HCT116 (cell line): Measurements from ENCODE around the gene FER. TPM values are rescaled to one million over a fixed set of nuclear protein-coding genes. Genes with fewer than 3 reads are reported as not detected.

Source experiments
- ATAC-seq: fragments of 200-7000 bp; cut with Tn5 transposase; 2 replicates; pipeline ENCODE4 v1.9.1; 2020; ENCODE audit warnings: mild to moderate bottlenecking, moderate library complexity
- BruUV-seq: library from RNA; stranded (reverse); fragments of 400-500 nt; replicated peaks from 2 replicates; lab custom pipeline; 2021; lab: Mats Ljungman, UMichigan
- CTCF ChIA-PET: fragments of 300-600 bp; sonication (Branson Sonifier 250); formaldehyde crosslinking; loops from one replicate; lab custom pipeline; 2021; ENCODE audit warnings: antibody characterized with exemption; lab: Charles Lee
- POLR2A ChIA-PET: fragments of 300-600, 350-600 bp; sonication (Branson Sonifier 250); formaldehyde crosslinking; loops from one replicate; lab custom pipeline; 2021; ENCODE audit warnings: antibody characterized with exemption; lab: Charles Lee
- RAD21 ChIA-PET, 2 experiments: fragments of 300-600 bp; sonication (Branson Sonifier 250); formaldehyde crosslinking; loops; one replicate each; lab custom pipeline; 2023; ENCODE audit warnings: low total read pairs in 2 of 2; ENCODE audit not compliant: uncharacterized antibody in 2 of 2, unreplicated experiment in 2 of 2, low non-redundant PET in 1 of 2; lab: Charles Lee
- DNase-seq: peaks from one replicate; pipeline ENCODE4 v3.0.0-alpha.2; 2010; ENCODE audit warnings: low read depth, low spot score
- H2AFZ ChIP-seq: fragments of 200-600 bp; shearing (Covaris generic), sonication (generic); 2 replicates; pipeline ENCODE4 v1.6.1; 2017; ENCODE audit warnings: low read depth, mixed run types, mixed read lengths, antibody characterized with exemption, low read length; ENCODE audit not compliant: poor library complexity, severe bottlenecking
- H3K27ac ChIP-seq: 2 replicates; pipeline ENCODE4 v1.5.1; 2012; ENCODE audit warnings: low read depth, low read length
- H3K27me3 ChIP-seq: fragments of 200-600 bp; sonication (generic); 2 replicates; pipeline ENCODE4 v1.6.1; 2016; ENCODE audit warnings: mixed run types, low read length, mixed read lengths; ENCODE audit not compliant: insufficient read depth
- H3K36me3 ChIP-seq, 2 experiments: fragments of 200-500 bp in 1 of 2; fragments of 200-600 bp in 1 of 2; sonication (Bioruptor generic) in 1 of 2; sonication (generic) in 1 of 2; 2 replicates each; pipeline versions ENCODE4 v1.5.1 to v1.6.1; 2014 to 2016; ENCODE audit warnings: low read length in 2 of 2, inconsistent platforms in 1 of 2, mixed read lengths in 1 of 2, mixed run types in 1 of 2; ENCODE audit not compliant: insufficient read depth in 2 of 2, control insufficient read depth in 1 of 2
- H3K4me1 ChIP-seq, 2 experiments: fragments of 200-600 bp in 1 of 2; sonication (generic) in 1 of 2; 2 replicates each; pipeline versions ENCODE4 v1.5.1 to v1.6.1; 2012 to 2017; ENCODE audit warnings: low read length in 2 of 2, inconsistent platforms in 1 of 2, mild to moderate bottlenecking in 1 of 2, mixed read lengths in 1 of 2, mixed run types in 1 of 2, moderate library complexity in 1 of 2; ENCODE audit not compliant: insufficient read depth in 2 of 2, control insufficient read depth in 1 of 2
- H3K4me2 ChIP-seq: fragments of 200-600 bp; sonication (generic); 2 replicates; pipeline ENCODE4 v1.6.1; 2017; ENCODE audit warnings: mixed run types, low read length, mixed read lengths
- H3K4me3 ChIP-seq, 2 experiments: fragments of 200-600 bp in 1 of 2; sonication (generic) in 1 of 2; replicated peaks in 1 of 2; 2 replicates each; pipeline ENCODE4 v1.5.1; 2011 to 2016; ENCODE audit warnings: low read length in 2 of 2, control low read depth in 1 of 2, low read depth in 1 of 2, mild to moderate bottlenecking in 1 of 2, mixed read lengths in 1 of 2, mixed run types in 1 of 2
- H3K79me2 ChIP-seq: fragments of 200-600 bp; sonication (generic); 2 replicates; pipeline ENCODE4 v1.6.1; 2017; ENCODE audit warnings: mild to moderate bottlenecking, mixed run types, low read length, moderate library complexity, mixed read lengths; ENCODE audit not compliant: insufficient read depth
- H3K9ac ChIP-seq: fragments of 200-600 bp; sonication (generic); 2 replicates; pipeline ENCODE4 v1.6.1; 2016; ENCODE audit warnings: low read length, mixed read lengths
- H3K9me2 ChIP-seq: fragments of 200-600 bp; sonication (generic), shearing (Covaris generic); 2 replicates; pipeline ENCODE4 v1.6.1; 2017; ENCODE audit warnings: mixed run types, mild to moderate bottlenecking, moderate library complexity; ENCODE audit not compliant: insufficient read depth
- H3K9me3 ChIP-seq, 2 experiments: fragments of 200-500 bp in 1 of 2; fragments of 200-600 bp in 1 of 2; sonication (Bioruptor generic) in 1 of 2; sonication (generic) in 1 of 2; 2 replicates each; pipeline ENCODE4 v1.6.1; 2014 to 2017; ENCODE audit warnings: low read length in 2 of 2, mixed read lengths in 2 of 2, inconsistent platforms in 1 of 2, low read depth in 1 of 2, mild to moderate bottlenecking in 1 of 2, mixed run types in 1 of 2, moderate library complexity in 1 of 2; ENCODE audit not compliant: control insufficient read depth in 1 of 2, insufficient read depth in 1 of 2
- H4K20me1 ChIP-seq: fragments of 200-600 bp; sonication (generic), shearing (Covaris generic); 2 replicates; pipeline ENCODE4 v1.6.1; 2017; ENCODE audit warnings: mixed run types, mild to moderate bottlenecking, moderate library complexity; ENCODE audit not compliant: insufficient read depth
- ATF3 ChIP-seq: IDR thresholded peaks from 2 replicates; pipeline ENCODE4 v1.6.1; 2012
- CBX3 ChIP-seq: IDR thresholded peaks from 2 replicates; pipeline ENCODE4 v1.6.1; 2012; ENCODE audit warnings: low read depth
- EGR1 ChIP-seq: IDR thresholded peaks from 2 replicates; pipeline ENCODE4 v1.6.1; 2012; ENCODE audit warnings: low read depth
- ELF1 ChIP-seq: IDR thresholded peaks from 2 replicates; pipeline ENCODE4 v1.6.1; 2012; ENCODE audit warnings: low read depth, borderline replicate concordance
- EZH2phosphoT487 ChIP-seq: fragments of 200-600 bp; IDR thresholded peaks from 2 replicates; pipeline ENCODE4 v1.6.1; 2018; ENCODE audit warnings: antibody characterized with exemption, borderline replicate concordance
- FOSL1 ChIP-seq: IDR thresholded peaks from 2 replicates; pipeline ENCODE4 v1.6.1; 2012; ENCODE audit warnings: low read depth
- JUND ChIP-seq: IDR thresholded peaks from 2 replicates; pipeline ENCODE4 v1.6.1; 2012
- MAX ChIP-seq: IDR thresholded peaks from 2 replicates; pipeline ENCODE4 v1.6.1; 2012
- POLR2A ChIP-seq: IDR thresholded peaks from 2 replicates; pipeline ENCODE4 v1.7.0; 2011; ENCODE audit warnings: borderline replicate concordance; ENCODE audit not compliant: insufficient read depth, insufficient read length; ENCODE audit errors: extremely low read depth
- RAD21 ChIP-seq: IDR thresholded peaks from 2 replicates; pipeline ENCODE4 v1.6.1; 2012; ENCODE audit warnings: low read depth, mild to moderate bottlenecking
- REST ChIP-seq: IDR thresholded peaks from 2 replicates; pipeline ENCODE4 v1.6.1; 2012; ENCODE audit warnings: low read depth
- SIN3A ChIP-seq: IDR thresholded peaks from 2 replicates; pipeline ENCODE4 v1.6.1; 2012; ENCODE audit warnings: low read depth
- SP1 ChIP-seq: IDR thresholded peaks from 2 replicates; pipeline ENCODE4 v1.6.1; 2012; ENCODE audit warnings: low read depth
- ZBTB33 ChIP-seq: IDR thresholded peaks from 2 replicates; pipeline ENCODE4 v1.6.1; 2011; ENCODE audit warnings: mild to moderate bottlenecking, low read length, moderate library complexity; ENCODE audit not compliant: insufficient replicate concordance; ENCODE audit errors: extremely low read depth
- intact Hi-C: fragments of 100-400 bp; cut with micrococcal nuclease; formaldehyde crosslinking; loops from 2 replicates; pipeline ENCODE4 v1.10.0; 2022
- total RNA-seq: library from RNA; stranded (reverse); gene quantifications from one replicate; pipeline ENCODE4 v1.2.1, GENCODE V29; 2021; ENCODE audit not compliant: unreplicated experiment

FER gene
- total RNA-seq, 1 experiment from 2014 or later, result 32.0 TPM

- no peak for TF ChIP-seq FOSL1
- no peak for TF ChIP-seq ZBTB33
Measured at GRCh38 chr5:109168151-109168550, 420.5 kb downstream of the FER start (continued).

- Histone ChIP-seq H3K9me2 (no peaks in the 10 kb centered on the region), H4K20me1 (no peaks in the 10 kb centered on the region), H3K4me1 (no peaks in the 10 kb centered on the region), H3K27me3 (no peaks in the 10 kb centered on the region), H3K27ac (no peak overlapping the region), H2AFZ (no peak overlapping the region), H3K4me2 (no peak overlapping the region), H3K36me3 (no peaks in the 10 kb centered on the region), H3K79me2 (no peaks in the 10 kb centered on the region), H3K9ac (no peak overlapping the region), H3K4me3 (no peak overlapping the region), H3K9me3 (no peaks in the 10 kb centered on the region)
- ChIA-PET POLR2A (no interaction called here), RAD21 (no interaction called here), CTCF (no interaction called here)
- DNase-seq, result no peak
- intact Hi-C loops, result no loop called here
- ATAC-seq, result no peak
- BruUV-seq, result no TSS peak
- TF ChIP-seq JUND, result no peak
- TF ChIP-seq ZBTB33, result no peak
- TF ChIP-seq POLR2A, result no peak
- no peak for TF ChIP-seq EZH2phosphoT487
- TF ChIP-seq ATF3, result no peak
- no peak for TF ChIP-seq ELF1
- no peak for TF ChIP-seq SIN3A
- TF ChIP-seq RAD21, result no peak
- TF ChIP-seq SP1, result no peak
- TF ChIP-seq CBX3, result no peak
- no peak for TF ChIP-seq REST
- TF ChIP-seq MAX, result no peak
- no peak for TF ChIP-seq EGR1
- no peak for TF ChIP-seq FOSL1
Measured at GRCh38 chr5:109170629-109171350, 423.1 kb downstream of the FER start.
